Measurements from ENCODE around the gene RAPGEF5. TPM values are rescaled to one million over a fixed set of nuclear protein-coding genes. Genes with fewer than 3 reads are reported as not detected.
A peak's percentile ranks its signal among the peaks of the same experiment; 100 is the strongest.

The RAPGEF5 gene
- polyA plus RNA-seq, 1 of the 3 experiments (the other 2 are of a cell fraction), result 1.2 TPM

DNA sequence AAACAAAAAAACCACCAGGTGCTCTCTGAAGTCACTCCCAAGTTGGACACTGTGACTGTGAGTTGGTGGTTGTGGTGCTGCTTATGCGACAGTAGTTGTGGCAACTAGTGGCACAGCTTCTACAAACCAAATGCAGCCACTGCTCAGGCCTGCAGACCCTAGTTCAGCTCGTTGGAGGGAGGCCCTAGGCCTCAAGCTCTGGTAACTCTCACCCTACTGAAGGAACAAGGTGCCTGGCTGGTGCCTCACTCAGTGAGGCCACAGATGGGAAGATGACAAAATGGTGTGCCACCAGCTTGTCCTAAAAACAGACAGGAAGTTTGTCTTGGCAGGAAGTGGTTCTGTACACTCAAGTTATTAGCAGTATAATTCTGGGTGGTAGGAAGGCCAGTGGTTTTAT lies 45.3 kb upstream of the RAPGEF5 start (continued):
- TF ChIP-seq YY1 (IDR thresholded peaks at IDR 0.05; ENCODE audit: low read depth) (no peak), RXRA (IDR thresholded peaks at IDR 0.05; ENCODE audit: borderline replicate concordance, low read depth) (no peak), NFIC (IDR thresholded peaks at IDR 0.05; ENCODE audit: borderline replicate concordance) (no peak), RCOR1 (IDR thresholded peaks at IDR 0.05; ENCODE audit: low read length) (no peak), FOSL2 (IDR thresholded peaks at IDR 0.05; ENCODE audit: borderline replicate concordance, low read depth) (no peak), FOXM1 (IDR thresholded peaks at IDR 0.05; ENCODE audit: low read depth) (no peak), CHD2 (IDR thresholded peaks at IDR 0.05; ENCODE audit: low read length, partially characterized antibody) (no peak), GATA2 (CRISPR knock-in tag; IDR thresholded peaks at IDR 0.05) (no peak), NRF1 (IDR thresholded peaks at IDR 0.05; ENCODE audit: low read depth, low read length) (no peak)
- TF ChIP-seq, protein P1, sequence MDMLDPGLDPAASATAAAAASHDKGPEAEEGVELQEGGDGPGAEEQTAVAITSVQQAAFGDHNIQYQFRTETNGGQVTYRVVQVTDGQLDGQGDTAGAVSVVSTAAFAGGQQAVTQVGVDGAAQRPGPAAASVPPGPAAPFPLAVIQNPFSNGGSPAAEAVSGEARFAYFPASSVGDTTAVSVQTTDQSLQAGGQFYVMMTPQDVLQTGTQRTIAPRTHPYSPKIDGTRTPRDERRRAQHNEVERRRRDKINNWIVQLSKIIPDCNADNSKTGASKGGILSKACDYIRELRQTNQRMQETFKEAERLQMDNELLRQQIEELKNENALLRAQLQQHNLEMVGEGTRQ (IDR thresholded peaks at IDR 0.05; ENCODE audit: borderline replicate concordance, low read depth, low read length), result no peak
- TF ChIP-seq, protein P2, sequence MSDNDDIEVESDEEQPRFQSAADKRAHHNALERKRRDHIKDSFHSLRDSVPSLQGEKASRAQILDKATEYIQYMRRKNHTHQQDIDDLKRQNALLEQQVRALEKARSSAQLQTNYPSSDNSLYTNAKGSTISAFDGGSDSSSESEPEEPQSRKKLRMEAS (IDR thresholded peaks at IDR 0.05; ENCODE audit: low read depth), result no peak
- TF ChIP-seq, protein P3, sequence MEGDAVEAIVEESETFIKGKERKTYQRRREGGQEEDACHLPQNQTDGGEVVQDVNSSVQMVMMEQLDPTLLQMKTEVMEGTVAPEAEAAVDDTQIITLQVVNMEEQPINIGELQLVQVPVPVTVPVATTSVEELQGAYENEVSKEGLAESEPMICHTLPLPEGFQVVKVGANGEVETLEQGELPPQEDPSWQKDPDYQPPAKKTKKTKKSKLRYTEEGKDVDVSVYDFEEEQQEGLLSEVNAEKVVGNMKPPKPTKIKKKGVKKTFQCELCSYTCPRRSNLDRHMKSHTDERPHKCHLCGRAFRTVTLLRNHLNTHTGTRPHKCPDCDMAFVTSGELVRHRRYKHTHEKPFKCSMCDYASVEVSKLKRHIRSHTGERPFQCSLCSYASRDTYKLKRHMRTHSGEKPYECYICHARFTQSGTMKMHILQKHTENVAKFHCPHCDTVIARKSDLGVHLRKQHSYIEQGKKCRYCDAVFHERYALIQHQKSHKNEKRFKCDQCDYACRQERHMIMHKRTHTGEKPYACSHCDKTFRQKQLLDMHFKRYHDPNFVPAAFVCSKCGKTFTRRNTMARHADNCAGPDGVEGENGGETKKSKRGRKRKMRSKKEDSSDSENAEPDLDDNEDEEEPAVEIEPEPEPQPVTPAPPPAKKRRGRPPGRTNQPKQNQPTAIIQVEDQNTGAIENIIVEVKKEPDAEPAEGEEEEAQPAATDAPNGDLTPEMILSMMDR (IDR thresholded peaks at IDR 0.05), result no peak

DNA sequence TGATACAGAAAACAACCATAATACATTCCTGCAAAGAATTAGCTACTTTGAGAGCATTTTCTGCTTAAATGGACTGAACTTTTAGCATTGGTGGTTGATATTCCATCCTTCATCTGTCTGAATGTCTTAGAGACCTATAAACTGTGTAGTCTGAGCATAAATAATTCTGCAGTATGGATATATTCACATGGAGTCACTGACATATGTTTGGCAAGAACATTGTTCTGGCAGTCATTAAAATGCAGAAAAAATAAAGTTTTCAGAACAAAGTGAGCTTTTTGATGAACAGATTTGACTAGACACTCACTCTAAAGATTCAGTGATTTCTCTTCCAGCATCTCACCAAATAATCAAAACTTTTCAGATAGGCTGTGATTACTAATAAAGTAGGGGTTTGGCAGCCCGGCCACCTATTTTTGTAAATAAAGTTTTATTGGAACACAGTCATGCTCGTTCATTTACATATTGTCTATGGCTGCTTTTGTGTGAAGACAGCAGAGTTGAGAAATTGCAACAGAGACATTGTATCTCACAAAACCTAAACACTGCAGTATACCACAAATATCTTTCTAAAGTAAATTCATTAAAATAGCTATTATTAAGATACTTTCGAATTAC lies 44.1 kb upstream of the RAPGEF5 start:
- CTCF ChIA-PET, result interaction anchor here (0.7 to 1.3 kb wide), 5 partner anchors 9 to 297 kb away, joined by 3 to 4 read pairs (median 3); no protein-coding TSS in a partner anchor
- DNase-seq, result no peak

More for the DNA sequence above, 44.1 kb upstream of the RAPGEF5 start:
- Histone ChIP-seq H3K9me3 (no peaks in the 10 kb centered on the region), H3K27me3 (ENCODE audit: insufficient read depth) (no peaks in the 10 kb centered on the region), H3K9ac (no peak overlapping the region), H3K36me3 (replicated peaks in 1 of 2; ENCODE audit: control insufficient read depth in 1 of 2, insufficient read depth in 2 of 2, low read length in 1 of 2) (no peaks in the 10 kb centered on the region), H3K4me1 (ENCODE audit: control insufficient read depth in 1 of 2, insufficient read depth in 2 of 2, low read depth in 1 of 2, low read length in 1 of 2) (peaks cover 0 to 20% of the 10 kb centered on the region in 2 experiments; a peak in 3 of 4 replicates), H4K20me1 (ENCODE audit: insufficient read depth) (no peaks in the 10 kb centered on the region), H3K79me2 (ENCODE audit: insufficient read depth) (no peaks in the 10 kb centered on the region), H3K9me2 (no peaks in the 10 kb centered on the region), H2AFZ (ENCODE audit: low read depth) (no peak overlapping the region), H3K4me3 (ENCODE audit: low read depth in 2 of 2, low read length in 1 of 2) (no peak overlapping the region), H3F3A (replicated peaks; ENCODE audit: insufficient read depth) (peaks cover 25% of the 10 kb centered on the region), H3K27ac (ENCODE audit: low read depth in 2 of 2, low read length in 1 of 2) (peak overlapping the region in 1 of 2 experiments; percentile 69; a peak in 1 of 4 replicates), H3K4me2 (no peak overlapping the region)
- TF ChIP-seq, protein P4, sequence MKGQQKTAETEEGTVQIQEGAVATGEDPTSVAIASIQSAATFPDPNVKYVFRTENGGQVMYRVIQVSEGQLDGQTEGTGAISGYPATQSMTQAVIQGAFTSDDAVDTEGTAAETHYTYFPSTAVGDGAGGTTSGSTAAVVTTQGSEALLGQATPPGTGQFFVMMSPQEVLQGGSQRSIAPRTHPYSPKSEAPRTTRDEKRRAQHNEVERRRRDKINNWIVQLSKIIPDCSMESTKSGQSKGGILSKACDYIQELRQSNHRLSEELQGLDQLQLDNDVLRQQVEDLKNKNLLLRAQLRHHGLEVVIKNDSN (IDR thresholded peaks at IDR 0.05; ENCODE audit: borderline replicate concordance, low read depth), result no peak
- TF ChIP-seq SIN3A (IDR thresholded peaks at IDR 0.05; ENCODE audit: borderline replicate concordance, low read depth, low read length), result no peak
- TF ChIP-seq NFIC (IDR thresholded peaks at IDR 0.05; ENCODE audit: borderline replicate concordance), result peak; percentile 39; the same call in 1 of the 2 replicates
- TF ChIP-seq TCF12 (IDR thresholded peaks at IDR 0.05), result peak; percentile 59
- TF ChIP-seq, protein P5, sequence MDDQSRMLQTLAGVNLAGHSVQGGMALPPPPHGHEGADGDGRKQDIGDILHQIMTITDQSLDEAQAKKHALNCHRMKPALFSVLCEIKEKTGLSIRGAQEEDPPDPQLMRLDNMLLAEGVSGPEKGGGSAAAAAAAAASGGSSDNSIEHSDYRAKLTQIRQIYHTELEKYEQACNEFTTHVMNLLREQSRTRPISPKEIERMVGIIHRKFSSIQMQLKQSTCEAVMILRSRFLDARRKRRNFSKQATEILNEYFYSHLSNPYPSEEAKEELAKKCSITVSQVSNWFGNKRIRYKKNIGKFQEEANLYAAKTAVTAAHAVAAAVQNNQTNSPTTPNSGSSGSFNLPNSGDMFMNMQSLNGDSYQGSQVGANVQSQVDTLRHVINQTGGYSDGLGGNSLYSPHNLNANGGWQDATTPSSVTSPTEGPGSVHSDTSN (IDR thresholded peaks at IDR 0.05), result peak; percentile 66
- TF ChIP-seq, protein P2 (IDR thresholded peaks at IDR 0.05; ENCODE audit: low read depth), result no peak
- TF ChIP-seq ELF1 (IDR thresholded peaks at IDR 0.05), result no peak
- TF ChIP-seq JUND (IDR thresholded peaks at IDR 0.05), result peak; percentile 35; the same call in 1 of the 2 replicates
- no peak for TF ChIP-seq TEAD4 (IDR thresholded peaks at IDR 0.05; ENCODE audit: borderline replicate concordance, insufficient read depth)
- TF ChIP-seq, protein P6, sequence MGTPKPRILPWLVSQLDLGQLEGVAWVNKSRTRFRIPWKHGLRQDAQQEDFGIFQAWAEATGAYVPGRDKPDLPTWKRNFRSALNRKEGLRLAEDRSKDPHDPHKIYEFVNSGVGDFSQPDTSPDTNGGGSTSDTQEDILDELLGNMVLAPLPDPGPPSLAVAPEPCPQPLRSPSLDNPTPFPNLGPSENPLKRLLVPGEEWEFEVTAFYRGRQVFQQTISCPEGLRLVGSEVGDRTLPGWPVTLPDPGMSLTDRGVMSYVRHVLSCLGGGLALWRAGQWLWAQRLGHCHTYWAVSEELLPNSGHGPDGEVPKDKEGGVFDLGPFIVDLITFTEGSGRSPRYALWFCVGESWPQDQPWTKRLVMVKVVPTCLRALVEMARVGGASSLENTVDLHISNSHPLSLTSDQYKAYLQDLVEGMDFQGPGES (IDR thresholded peaks at IDR 0.05; ENCODE audit: low read depth, low read length), result no peak
- no peak for TF ChIP-seq YY1 (IDR thresholded peaks at IDR 0.05; ENCODE audit: low read depth)
- TF ChIP-seq RAD21 (IDR thresholded peaks at IDR 0.05; ENCODE audit: low read length), result no peak
- POLR2A ChIA-PET, result interaction anchor here (1.7 kb wide), 1 partner anchor 26 kb away, joined by 3 read pairs; no protein-coding TSS in a partner anchor
- 74% methylated on average over 3 of the region's 3 CpGs for WGBS (ENCODE audit: low lambda C conversion rate)
